Caco-2 (cell line): ENCODE results near the gene TXNL4B. TPM values are rescaled to one million over a fixed set of nuclear protein-coding genes. Genes with fewer than 3 reads are reported as not detected.

Experiments used
- BruUV-seq: library from RNA; stranded (reverse); fragments of 400-500 nt; replicated peaks from 2 replicates; lab custom pipeline; 2021; lab: Mats Ljungman, UMichigan
- CTCF ChIA-PET: fragments of 300-600 bp; sonication (Branson Sonifier 250); formaldehyde crosslinking; loops from one replicate; lab custom pipeline; 2022; ENCODE audit warnings: antibody characterized with exemption; lab: Charles Lee
- POLR2A ChIA-PET: fragments of 300-600 bp; sonication (Branson Sonifier 250); formaldehyde crosslinking; loops from one replicate; lab custom pipeline; 2022; ENCODE audit warnings: antibody characterized with exemption; lab: Charles Lee
- DNase-seq, 2 experiments: peaks; one replicate each; pipeline versions ENCODE4 v3.0.0 to v3.0.0-alpha.2; 2020 to 2022
- H3K27me3 ChIP-seq: replicated peaks from 2 replicates; pipeline ENCODE4 v1.6.0; 2011; ENCODE audit warnings: low read length; ENCODE audit not compliant: control insufficient read depth, insufficient read depth
- H3K36me3 ChIP-seq: 2 replicates; pipeline ENCODE4 v1.5.1; 2011; ENCODE audit warnings: low read length; ENCODE audit not compliant: control insufficient read depth, insufficient read depth
- H3K4me1 ChIP-seq: fragments of 250-450 bp; sonication (Bioruptor Pico); 2 replicates; pipeline ENCODE4 v1.5.1; 2020; ENCODE audit warnings: mild to moderate bottlenecking
- H3K4me3 ChIP-seq: 2 replicates; pipeline ENCODE4 v1.5.1; 2011; ENCODE audit warnings: low read depth, mild to moderate bottlenecking, control low read depth, low read length
- H3K9me3 ChIP-seq: fragments of 250-450 bp; sonication (Bioruptor Pico); 2 replicates; pipeline ENCODE4 v1.5.1; 2020; ENCODE audit warnings: mild to moderate bottlenecking, moderate library complexity
- H3K27ac Mint-ChIP-seq: one replicate; pipeline ENCODE4 v1.8.0; 2022; ENCODE audit warnings: mixed read lengths; ENCODE audit not compliant: unreplicated experiment
- H3K27me3 Mint-ChIP-seq: one replicate; pipeline ENCODE4 v1.8.0; 2022; ENCODE audit warnings: mixed read lengths; ENCODE audit not compliant: insufficient read depth, unreplicated experiment
- H3K36me3 Mint-ChIP-seq: one replicate; pipeline ENCODE4 v1.8.0; 2022; ENCODE audit warnings: mild to moderate bottlenecking, mixed read lengths; ENCODE audit not compliant: insufficient read depth, unreplicated experiment
- H3K4me1 Mint-ChIP-seq: one replicate; pipeline ENCODE4 v1.8.0; 2022; ENCODE audit warnings: low read depth, mixed read lengths; ENCODE audit not compliant: unreplicated experiment
- H3K4me3 Mint-ChIP-seq: one replicate; pipeline ENCODE4 v1.8.0; 2022; ENCODE audit warnings: mild to moderate bottlenecking, moderate library complexity, mixed read lengths; ENCODE audit not compliant: unreplicated experiment
- H3K9me3 Mint-ChIP-seq: one replicate; pipeline ENCODE4 v1.8.0; 2022; ENCODE audit warnings: mixed read lengths; ENCODE audit not compliant: unreplicated experiment
- intact Hi-C: fragments of 100-400 bp; cut with micrococcal nuclease; formaldehyde crosslinking; loops from one replicate; pipeline ENCODE4 v1.10.0; 2022; ENCODE audit not compliant: unreplicated experiment
- total RNA-seq: library from RNA; stranded (reverse); gene quantifications from 2 replicates; pipeline ENCODE4 v1.2.3, GENCODE V29; 2022
- TF ChIP-seq, protein P1 (sequence below), 2 experiments: fragments of 200-600 bp in 1 of 2; IDR thresholded peaks; 1 replicate in 1 of 2; 2 replicates in 1 of 2; pipeline versions ENCODE4 v1.5.1 to v1.8.0; 2011 to 2022; ENCODE audit warnings: antibody characterized with exemption in 1 of 2, control low read depth in 1 of 2, inconsistent platforms in 1 of 2, low read depth in 1 of 2, low read length in 1 of 2, mild to moderate bottlenecking in 1 of 2, moderate library complexity in 1 of 2; ENCODE audit not compliant: insufficient read depth in 1 of 2, severe bottlenecking in 1 of 2, unreplicated experiment in 1 of 2

TXNL4B gene
- total RNA-seq, 1 experiment from 2014 or later, result 17.9 TPM

DNA sequence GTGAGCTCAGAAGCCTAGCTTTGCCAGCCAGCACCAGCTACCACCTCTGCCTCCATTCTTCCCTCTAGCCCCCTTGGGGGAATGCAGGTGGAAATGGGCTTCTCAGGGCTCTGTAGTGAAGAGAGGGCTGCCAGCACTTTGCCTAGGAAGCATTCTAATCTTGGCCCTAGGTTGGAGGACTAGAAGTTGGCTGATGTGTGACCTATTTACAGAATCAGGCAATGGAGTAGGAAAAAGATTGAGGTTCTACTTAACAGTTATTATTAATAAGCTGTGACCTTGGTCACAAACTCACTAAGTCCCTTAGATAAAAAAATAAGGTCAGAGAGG is 20.2 kb upstream of the TXNL4B start:
- TF ChIP-seq, protein P1, sequence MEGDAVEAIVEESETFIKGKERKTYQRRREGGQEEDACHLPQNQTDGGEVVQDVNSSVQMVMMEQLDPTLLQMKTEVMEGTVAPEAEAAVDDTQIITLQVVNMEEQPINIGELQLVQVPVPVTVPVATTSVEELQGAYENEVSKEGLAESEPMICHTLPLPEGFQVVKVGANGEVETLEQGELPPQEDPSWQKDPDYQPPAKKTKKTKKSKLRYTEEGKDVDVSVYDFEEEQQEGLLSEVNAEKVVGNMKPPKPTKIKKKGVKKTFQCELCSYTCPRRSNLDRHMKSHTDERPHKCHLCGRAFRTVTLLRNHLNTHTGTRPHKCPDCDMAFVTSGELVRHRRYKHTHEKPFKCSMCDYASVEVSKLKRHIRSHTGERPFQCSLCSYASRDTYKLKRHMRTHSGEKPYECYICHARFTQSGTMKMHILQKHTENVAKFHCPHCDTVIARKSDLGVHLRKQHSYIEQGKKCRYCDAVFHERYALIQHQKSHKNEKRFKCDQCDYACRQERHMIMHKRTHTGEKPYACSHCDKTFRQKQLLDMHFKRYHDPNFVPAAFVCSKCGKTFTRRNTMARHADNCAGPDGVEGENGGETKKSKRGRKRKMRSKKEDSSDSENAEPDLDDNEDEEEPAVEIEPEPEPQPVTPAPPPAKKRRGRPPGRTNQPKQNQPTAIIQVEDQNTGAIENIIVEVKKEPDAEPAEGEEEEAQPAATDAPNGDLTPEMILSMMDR (IDR thresholded peaks at IDR 0.05; ENCODE audit: insufficient read depth in 1 of 2, low read depth in 1 of 2, low read length in 1 of 2, severe bottlenecking in 1 of 2, unreplicated experiment in 1 of 2), result no peak
- POLR2A ChIA-PET, result interaction anchor here (0.8 kb wide), 1 partner anchor 19 kb away, joined by 3 read pairs; the partner anchor contains the start of gene DHX38
- Histone ChIP-seq H3K4me1 (no peaks in the 10 kb centered on the region), H3K27me3 (no peaks in the 10 kb centered on the region), H3K9me3 (no peaks in the 10 kb centered on the region), H3K36me3 (peaks cover 3% of the 10 kb centered on the region), H3K4me3 (no peak overlapping the region)
- no peaks in the 10 kb centered on the region for H3K9me3 Mint-ChIP-seq
- no TSS peak for BruUV-seq
- no peak for DNase-seq
- H3K36me3 Mint-ChIP-seq, result peaks cover 43% of the 10 kb centered on the region
- CTCF ChIA-PET, result no interaction called here
- H3K27me3 Mint-ChIP-seq, result no peaks in the 10 kb centered on the region
- H3K4me1 Mint-ChIP-seq, result no peaks in the 10 kb centered on the region
- intact Hi-C loops, result no loop called here
- H3K4me3 Mint-ChIP-seq, result no peak overlapping the region
- no peak overlapping the region for H3K27ac Mint-ChIP-seq

DNA sequence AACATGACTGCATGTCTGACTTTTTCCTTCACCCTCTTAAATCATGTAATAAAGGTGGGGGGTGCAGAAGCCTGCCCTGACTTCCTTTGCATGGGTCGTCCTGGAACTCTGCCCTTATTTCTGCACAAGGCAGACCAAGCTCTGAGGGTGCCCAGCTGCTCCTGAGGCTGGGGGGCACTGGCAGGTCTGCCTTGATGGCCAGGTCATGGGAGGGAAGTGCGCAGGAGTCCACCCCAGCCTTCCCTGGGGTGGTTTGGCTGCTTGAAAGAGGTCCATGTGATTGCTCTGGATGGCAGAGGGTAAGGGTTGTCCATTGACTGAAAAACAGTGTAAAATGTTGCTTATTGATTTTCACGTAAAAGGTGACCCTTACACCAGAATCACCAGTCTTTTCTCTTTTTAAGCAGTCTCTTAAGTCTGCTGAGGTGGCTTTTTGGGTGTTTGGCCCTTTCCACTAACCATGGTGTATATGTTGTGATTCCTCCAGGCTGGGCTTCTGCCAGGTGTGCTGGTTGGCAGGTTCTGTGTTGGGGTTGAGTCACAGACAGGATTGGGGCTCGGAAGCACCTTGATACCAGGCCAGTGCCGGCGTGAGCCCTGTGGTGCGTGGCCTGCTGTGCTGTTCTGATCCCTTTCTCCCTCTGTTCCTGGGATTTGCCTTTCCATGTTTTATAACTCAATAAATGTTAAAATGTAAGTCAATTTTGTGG is 19.6 kb upstream of the TXNL4B start:
- DNase-seq, result no peak
- Mint-ChIP-seq H3K9me3 (no peaks in the 10 kb centered on the region), H3K27ac (no peak overlapping the region), H3K27me3 (no peaks in the 10 kb centered on the region), H3K4me3 (no peak overlapping the region), H3K4me1 (no peaks in the 10 kb centered on the region), H3K36me3 (peaks cover 44% of the 10 kb centered on the region)
- TF ChIP-seq, protein P1 (IDR thresholded peaks at IDR 0.05; ENCODE audit: insufficient read depth in 1 of 2, low read depth in 1 of 2, low read length in 1 of 2, severe bottlenecking in 1 of 2, unreplicated experiment in 1 of 2), result no peak
- POLR2A ChIA-PET, result interaction anchor here (0.8 kb wide), 1 partner anchor 19 kb away, joined by 3 read pairs; the partner anchor contains the start of gene DHX38
- Histone ChIP-seq H3K36me3 (peaks cover 3% of the 10 kb centered on the region), H3K4me1 (no peaks in the 10 kb centered on the region), H3K4me3 (no peak overlapping the region), H3K9me3 (no peaks in the 10 kb centered on the region), H3K27me3 (no peaks in the 10 kb centered on the region)
- intact Hi-C loops, result no loop called here
- BruUV-seq, result no TSS peak
- CTCF ChIA-PET, result no interaction called here

DNA sequence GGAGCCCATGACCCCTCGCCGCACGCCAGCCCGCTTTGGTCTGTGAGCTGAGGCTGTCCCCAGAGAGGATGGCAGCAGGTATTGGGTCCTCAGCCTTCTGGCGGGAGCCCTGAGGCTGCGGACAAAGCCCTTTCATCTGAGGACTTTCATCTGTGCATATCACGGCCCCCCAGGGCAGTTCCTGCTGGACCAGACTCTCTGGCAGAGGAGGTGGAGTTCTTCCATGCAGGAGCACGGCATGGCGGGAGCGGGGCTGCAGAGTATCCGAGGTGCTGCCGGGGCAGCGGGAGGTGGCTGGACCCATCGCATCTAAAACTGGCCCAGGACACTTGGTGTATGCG is 19.0 kb upstream of the TXNL4B start:
- BruUV-seq, result no TSS peak
- no peaks in the 10 kb centered on the region for H3K9me3 ChIP-seq
- no peak overlapping the region for H3K27ac Mint-ChIP-seq
- H3K36me3 Mint-ChIP-seq, result peaks cover 47% of the 10 kb centered on the region
- no peak overlapping the region for H3K4me3 ChIP-seq
- H3K36me3 ChIP-seq, result peaks cover 3% of the 10 kb centered on the region
- no peaks in the 10 kb centered on the region for H3K9me3 Mint-ChIP-seq
- DNase-seq, result no peak
- CTCF ChIA-PET, result no interaction called here
- intact Hi-C loops, result no loop called here
- H3K27me3 Mint-ChIP-seq, result no peaks in the 10 kb centered on the region
- no peaks in the 10 kb centered on the region for H3K4me1 ChIP-seq
- TF ChIP-seq, protein P1 (IDR thresholded peaks at IDR 0.05; ENCODE audit: insufficient read depth in 1 of 2, low read depth in 1 of 2, low read length in 1 of 2, severe bottlenecking in 1 of 2, unreplicated experiment in 1 of 2), result no peak
- POLR2A ChIA-PET, result interaction anchor here (0.7 to 1.4 kb wide), 2 partner anchors 19 to 76 kb away, joined by 3 to 5 read pairs; partner anchors contain the start of genes DHX38 and TXNL4B
- H3K27me3 ChIP-seq, result no peaks in the 10 kb centered on the region
- no peaks in the 10 kb centered on the region for H3K4me1 Mint-ChIP-seq
- no peak overlapping the region for H3K4me3 Mint-ChIP-seq
